ENCODE results near the gene BIN2.

GRCh38 chr12:51275088-51275487 is 48.9 kb downstream of the BIN2 start:
- TF ChIP-seq POLR2AphosphoS5 (IDR thresholded peaks at IDR 0.05; ENCODE audit: low read depth, low read length) (no peak), POLR2A (IDR thresholded peaks at IDR 0.05; ENCODE audit: low read depth, low read length) (no peak), SPI1 (IDR thresholded peaks at IDR 0.05; ENCODE audit: low read depth, low read length) (no peak)

Data from GM12891 (cell line).